Measurements from ENCODE around the gene RFLNA. TPM values are rescaled to one million over a fixed set of nuclear protein-coding genes. Genes with fewer than 3 reads are reported as not detected.

Gene RFLNA
- polyA plus RNA-seq, 1 donor (not counting 4 experiments of a cell fraction or from before 2014, with no cell fraction given): 1.1 TPM

DNA sequence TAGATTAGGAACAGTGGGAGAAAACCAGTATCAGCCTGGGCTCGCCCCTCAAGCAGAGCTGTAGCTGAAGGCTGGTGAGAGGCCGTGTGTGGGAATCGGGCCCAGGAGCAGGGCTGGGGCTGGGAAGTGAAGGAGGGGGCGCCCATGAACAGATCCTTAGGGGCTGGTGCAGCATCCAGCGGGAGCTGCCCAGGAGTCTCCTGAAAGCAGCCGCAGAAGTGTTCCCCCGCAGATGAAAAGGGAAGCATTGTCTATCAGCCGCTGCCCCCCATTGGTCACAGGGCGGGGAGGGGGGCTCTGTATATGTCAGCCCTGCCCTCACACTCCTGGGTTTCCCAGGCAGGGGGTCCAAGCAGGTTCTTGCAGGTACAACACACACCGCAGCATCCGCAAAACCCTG, 15.6 kb upstream of the RFLNA start:
- DNase-seq (ENCODE audit: low read depth, low spot score): no peak
- Histone ChIP-seq H3K4me2 (ENCODE audit: control insufficient read depth, extremely low read depth, insufficient read depth, low read depth, low read length) (no peak overlapping the region), H3K9me1 (ENCODE audit: control insufficient read depth, extremely low read depth, insufficient read depth, low read length) (no peaks in the 10 kb centered on the region), H4K20me1 (ENCODE audit: control insufficient read depth, extremely low read depth, insufficient read depth, low read length) (no peaks in the 10 kb centered on the region), H3K27me3 (ENCODE audit: control insufficient read depth, extremely low read depth, insufficient read depth, low read length) (peaks cover 75% of the 10 kb centered on the region), H3K36me3 (ENCODE audit: control insufficient read depth in 2 of 2, extremely low read depth in 1 of 2, insufficient read depth in 2 of 2, low read length in 2 of 2) (no peaks in the 10 kb centered on the region), H3K79me2 (ENCODE audit: control insufficient read depth, insufficient read depth, low read length) (no peaks in the 10 kb centered on the region), H3K4me3 (ENCODE audit: control insufficient read depth in 2 of 3, extremely low read depth in 1 of 3, insufficient read depth in 2 of 3, low read depth in 1 of 3, low read length in 3 of 3) (no peak overlapping the region), H3K9me3 (ENCODE audit: control insufficient read depth, low read depth, low read length) (peaks cover 3% of the 10 kb centered on the region), H3K4me1 (ENCODE audit: control insufficient read depth, extremely low read depth, insufficient read depth, low read length) (no peaks in the 10 kb centered on the region), H3K9ac (ENCODE audit: control insufficient read depth, extremely low read depth, insufficient read depth, low read length) (no peak overlapping the region), H3K27ac (ENCODE audit: control insufficient read depth, insufficient read depth, low read length) (no peak overlapping the region), H2AFZ (ENCODE audit: control insufficient read depth, low read length) (no peak overlapping the region)
- FAIRE-seq: no peak
- dilution Hi-C loops (cut with MboI; ENCODE audit: extremely low pct_ligation_motif_present, low sequenced_read_pairs): no loop called here
- TF ChIP-seq, protein P1, sequence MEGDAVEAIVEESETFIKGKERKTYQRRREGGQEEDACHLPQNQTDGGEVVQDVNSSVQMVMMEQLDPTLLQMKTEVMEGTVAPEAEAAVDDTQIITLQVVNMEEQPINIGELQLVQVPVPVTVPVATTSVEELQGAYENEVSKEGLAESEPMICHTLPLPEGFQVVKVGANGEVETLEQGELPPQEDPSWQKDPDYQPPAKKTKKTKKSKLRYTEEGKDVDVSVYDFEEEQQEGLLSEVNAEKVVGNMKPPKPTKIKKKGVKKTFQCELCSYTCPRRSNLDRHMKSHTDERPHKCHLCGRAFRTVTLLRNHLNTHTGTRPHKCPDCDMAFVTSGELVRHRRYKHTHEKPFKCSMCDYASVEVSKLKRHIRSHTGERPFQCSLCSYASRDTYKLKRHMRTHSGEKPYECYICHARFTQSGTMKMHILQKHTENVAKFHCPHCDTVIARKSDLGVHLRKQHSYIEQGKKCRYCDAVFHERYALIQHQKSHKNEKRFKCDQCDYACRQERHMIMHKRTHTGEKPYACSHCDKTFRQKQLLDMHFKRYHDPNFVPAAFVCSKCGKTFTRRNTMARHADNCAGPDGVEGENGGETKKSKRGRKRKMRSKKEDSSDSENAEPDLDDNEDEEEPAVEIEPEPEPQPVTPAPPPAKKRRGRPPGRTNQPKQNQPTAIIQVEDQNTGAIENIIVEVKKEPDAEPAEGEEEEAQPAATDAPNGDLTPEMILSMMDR (optimal IDR thresholded peaks at IDR 0.05 in 1 of 3, IDR thresholded peaks at IDR 0.05 in 1 of 3, conservative IDR thresholded peaks at IDR 0.05 in 1 of 3; ENCODE audit: extremely low read depth in 1 of 3, insufficient read depth in 2 of 3, low read length in 3 of 3): no peak
- no peak for TF ChIP-seq EZH2 (IDR thresholded peaks at IDR 0.05; ENCODE audit: low read length)

DNA sequence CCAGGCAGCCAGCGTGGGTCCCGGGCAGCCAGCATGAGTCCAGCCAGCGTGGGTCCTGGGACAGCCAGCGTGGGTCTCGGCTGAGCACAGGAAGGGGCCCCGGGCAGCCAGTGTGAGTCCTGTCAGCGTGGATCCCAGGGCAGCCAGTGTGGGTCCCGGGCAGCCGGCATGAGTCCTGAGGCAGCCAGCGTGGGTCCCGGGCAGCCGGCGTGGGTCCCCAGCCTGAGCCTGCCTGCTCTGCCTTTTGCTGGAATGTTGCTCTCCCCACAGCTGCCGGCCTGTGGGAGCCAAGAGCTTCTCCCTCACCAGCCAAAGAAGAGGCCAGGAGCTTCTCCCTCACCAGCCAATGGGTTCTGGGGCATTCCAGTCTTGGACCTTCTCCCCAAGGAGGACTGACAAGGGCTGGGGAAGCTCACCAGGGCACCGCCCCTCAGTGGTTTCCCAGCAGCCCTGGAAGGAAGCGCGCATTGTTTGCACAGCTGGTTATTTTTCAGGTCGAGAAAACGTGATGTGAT, 15.0 kb upstream of the RFLNA start:
- H3K79me2 ChIP-seq (ENCODE audit: control insufficient read depth, insufficient read depth, low read length): no peaks in the 10 kb centered on the region

More for the DNA sequence above, 15.0 kb upstream of the RFLNA start:
- H2AFZ ChIP-seq (ENCODE audit: control insufficient read depth, low read length): no peak overlapping the region
- no peak overlapping the region for H3K27ac ChIP-seq (ENCODE audit: control insufficient read depth, insufficient read depth, low read length)
- no peak overlapping the region for H3K9ac ChIP-seq (ENCODE audit: control insufficient read depth, extremely low read depth, insufficient read depth, low read length)
- no peaks in the 10 kb centered on the region for H4K20me1 ChIP-seq (ENCODE audit: control insufficient read depth, extremely low read depth, insufficient read depth, low read length)
- H3K9me3 ChIP-seq (ENCODE audit: control insufficient read depth, low read depth, low read length): peaks cover 9% of the 10 kb centered on the region
- no peak for TF ChIP-seq EZH2 (IDR thresholded peaks at IDR 0.05; ENCODE audit: low read length)
- TF ChIP-seq, protein P1 (optimal IDR thresholded peaks at IDR 0.05 in 1 of 3, IDR thresholded peaks at IDR 0.05 in 1 of 3, conservative IDR thresholded peaks at IDR 0.05 in 1 of 3; ENCODE audit: extremely low read depth in 1 of 3, insufficient read depth in 2 of 3, low read length in 3 of 3): no peak
- FAIRE-seq: no peak
- no peak overlapping the region for H3K4me3 ChIP-seq (ENCODE audit: control insufficient read depth in 2 of 3, extremely low read depth in 1 of 3, insufficient read depth in 2 of 3, low read depth in 1 of 3, low read length in 3 of 3)
- no peaks in the 10 kb centered on the region for H3K4me1 ChIP-seq (ENCODE audit: control insufficient read depth, extremely low read depth, insufficient read depth, low read length)
- DNase-seq (ENCODE audit: low read depth, low spot score): no peak
- H3K4me2 ChIP-seq (ENCODE audit: control insufficient read depth, extremely low read depth, insufficient read depth, low read depth, low read length): no peak overlapping the region
- dilution Hi-C loops (cut with MboI; ENCODE audit: extremely low pct_ligation_motif_present, low sequenced_read_pairs): no loop called here
- H3K27me3 ChIP-seq (ENCODE audit: control insufficient read depth, extremely low read depth, insufficient read depth, low read length): peaks cover 81% of the 10 kb centered on the region
- H3K9me1 ChIP-seq (ENCODE audit: control insufficient read depth, extremely low read depth, insufficient read depth, low read length): no peaks in the 10 kb centered on the region
- H3K36me3 ChIP-seq (ENCODE audit: control insufficient read depth in 2 of 2, extremely low read depth in 1 of 2, insufficient read depth in 2 of 2, low read length in 2 of 2): no peaks in the 10 kb centered on the region
